HAP-1 (cell line): ENCODE results near the gene PACSIN2.
"Not testable (repeated sequence)": the region's sequence is repeated elsewhere in the genome, so short reads cannot be mapped to it uniquely, and the experiment has no call there.

Experiments used
- DNase-seq, 2 experiments: peaks; one replicate each; pipeline ENCODE4 v3.0.0-alpha.2; 2016 to 2020; ENCODE audit warnings: low spot score in 2 of 2
- H3K27me3 ChIP-seq: fragments of 250-450 bp; sonication (Bioruptor Pico); 2 replicates; pipeline ENCODE4 v1.5.1; 2020; ENCODE audit warnings: low read depth, mild to moderate bottlenecking, moderate library complexity
- H3K36me3 ChIP-seq: fragments of 250-450 bp; sonication (Bioruptor Pico); replicated peaks from 2 replicates; pipeline ENCODE4 v1.5.1; 2020; ENCODE audit warnings: mild to moderate bottlenecking
- H3K4me1 ChIP-seq: fragments of 250-450 bp; sonication (Bioruptor Pico); 2 replicates; pipeline ENCODE4 v1.5.1; 2020; ENCODE audit warnings: mild to moderate bottlenecking
- H3K4me3 ChIP-seq: fragments of 250-450 bp; sonication (Bioruptor Pico); 2 replicates; pipeline ENCODE4 v1.5.1; 2020; ENCODE audit warnings: mild to moderate bottlenecking, moderate library complexity
- H3K9me3 ChIP-seq: fragments of 250-450 bp; sonication (Bioruptor Pico); 2 replicates; pipeline ENCODE4 v1.5.1; 2020; ENCODE audit warnings: mild to moderate bottlenecking, moderate library complexity
- in situ Hi-C: fragments of 300-500 bp; cut with MboI; formaldehyde crosslinking; loops from 3 replicates; pipeline ENCODE4 v1.14.3; 2020; ENCODE audit warnings: low sequenced_read_pairs, inconsistent platforms, mixed read lengths

Gene PACSIN2

DNA sequence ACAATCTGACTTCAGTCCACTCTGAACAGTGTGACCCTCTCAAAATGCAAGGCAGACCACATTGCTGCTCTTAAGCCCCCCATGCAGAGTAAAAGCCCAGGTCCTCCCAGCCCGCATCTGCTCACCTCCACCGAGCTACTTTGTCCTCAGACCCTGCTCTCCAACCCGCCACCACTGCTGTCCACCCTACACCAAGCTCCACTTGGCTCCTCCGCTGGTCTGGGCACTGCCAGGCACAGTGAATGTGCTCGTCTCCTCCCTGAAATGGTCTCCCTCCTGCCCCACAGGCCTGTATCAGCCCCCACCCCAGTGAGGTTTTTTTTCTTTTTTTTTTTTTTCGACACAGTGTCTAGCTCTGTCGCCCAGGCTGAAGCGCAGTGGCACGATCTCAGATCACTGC is 90.5 kb downstream of the PACSIN2 start:
- Histone ChIP-seq H3K36me3 (no peaks in the 10 kb centered on the region), H3K4me1 (no peaks in the 10 kb centered on the region), H3K4me3 (no peak overlapping the region), H3K9me3 (no peaks in the 10 kb centered on the region), H3K27me3 (no peaks in the 10 kb centered on the region)
- no peak for DNase-seq
- in situ Hi-C loops: no loop called here

DNA sequence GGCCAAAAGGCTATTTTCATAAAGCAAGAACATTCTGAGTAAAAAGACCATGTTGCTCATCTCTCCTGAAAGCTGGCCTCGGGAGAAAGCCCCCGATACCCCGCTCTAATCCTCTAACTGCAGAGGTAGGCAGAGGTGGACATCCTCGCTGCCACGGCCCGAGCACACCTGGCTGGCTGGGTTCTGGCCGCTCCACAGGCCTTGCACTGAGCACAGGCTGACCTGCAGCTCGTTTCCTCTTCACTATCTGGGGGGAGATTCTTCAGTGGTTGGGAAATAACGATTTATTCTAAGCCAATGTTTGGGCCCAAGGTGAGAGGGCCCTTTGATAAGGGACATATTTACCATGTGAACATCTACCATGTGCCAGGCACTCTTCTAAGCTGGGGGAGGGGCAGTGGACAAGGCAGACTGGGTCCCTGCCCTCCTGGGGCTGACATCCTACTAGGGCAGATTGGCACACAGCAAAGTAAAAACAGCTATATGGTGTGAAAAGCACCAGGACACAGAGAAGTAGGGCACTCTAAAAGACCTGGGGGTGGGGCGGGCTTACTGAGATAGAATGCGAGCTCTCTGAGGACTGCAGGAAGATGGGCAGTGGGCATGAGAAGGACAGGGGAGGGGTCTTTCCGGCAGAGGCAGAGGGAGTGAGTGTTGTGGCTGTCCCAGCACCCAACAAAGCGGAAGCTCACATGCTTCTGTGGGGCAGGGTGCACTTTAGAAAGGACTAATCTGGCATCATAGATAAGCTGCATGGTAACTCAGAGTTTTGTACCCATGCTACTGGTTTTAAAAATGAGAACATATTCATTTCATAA is 92.4 kb downstream of the PACSIN2 start:
- Histone ChIP-seq H3K4me3 (no peak overlapping the region), H3K4me1 (no peaks in the 10 kb centered on the region), H3K27me3 (no peaks in the 10 kb centered on the region), H3K9me3 (no peaks in the 10 kb centered on the region), H3K36me3 (no peaks in the 10 kb centered on the region)
- DNase-seq: no peak
- in situ Hi-C loops: no loop called here

DNA sequence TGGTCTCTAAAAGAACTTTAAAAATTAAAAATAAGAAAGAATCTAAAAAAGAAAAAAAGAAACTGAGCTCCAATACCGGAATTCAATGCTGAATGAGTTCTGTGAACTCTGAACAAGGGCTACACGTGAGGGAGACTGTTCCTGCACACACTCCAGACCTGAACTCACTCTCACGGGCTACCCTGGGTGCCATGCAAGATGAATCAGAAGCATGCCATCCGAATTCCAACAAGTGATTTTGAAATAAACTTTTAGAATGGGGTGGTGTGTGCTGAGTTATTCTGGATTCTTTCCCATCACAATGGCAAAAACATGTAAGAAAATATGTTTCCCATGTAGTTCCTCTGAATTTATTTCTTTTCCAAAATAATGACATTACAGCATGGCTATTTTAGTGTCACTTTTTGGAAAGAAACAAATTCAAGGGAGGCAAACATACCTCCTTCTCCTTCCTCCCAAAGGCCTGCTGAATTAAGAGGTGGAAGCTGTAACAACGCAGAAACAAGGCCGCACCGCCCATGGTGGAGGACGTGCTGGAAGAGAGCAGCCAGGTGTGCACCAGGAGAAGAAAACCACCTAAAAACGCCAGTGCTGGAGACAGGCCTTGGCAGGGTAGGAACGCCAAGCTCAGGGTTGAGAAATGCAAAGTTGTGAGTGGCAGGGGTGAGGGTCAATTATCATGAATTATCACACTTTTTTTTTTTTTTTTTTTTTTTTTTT is 94.7 kb downstream of the PACSIN2 start:
- no peaks in the 10 kb centered on the region for H3K9me3 ChIP-seq
- H3K36me3 ChIP-seq: no peaks in the 10 kb centered on the region
- in situ Hi-C loops: no loop called here
- H3K4me1 ChIP-seq: no peaks in the 10 kb centered on the region
- no peak for DNase-seq
- no peaks in the 10 kb centered on the region for H3K27me3 ChIP-seq
- H3K4me3 ChIP-seq: no peak overlapping the region

DNA sequence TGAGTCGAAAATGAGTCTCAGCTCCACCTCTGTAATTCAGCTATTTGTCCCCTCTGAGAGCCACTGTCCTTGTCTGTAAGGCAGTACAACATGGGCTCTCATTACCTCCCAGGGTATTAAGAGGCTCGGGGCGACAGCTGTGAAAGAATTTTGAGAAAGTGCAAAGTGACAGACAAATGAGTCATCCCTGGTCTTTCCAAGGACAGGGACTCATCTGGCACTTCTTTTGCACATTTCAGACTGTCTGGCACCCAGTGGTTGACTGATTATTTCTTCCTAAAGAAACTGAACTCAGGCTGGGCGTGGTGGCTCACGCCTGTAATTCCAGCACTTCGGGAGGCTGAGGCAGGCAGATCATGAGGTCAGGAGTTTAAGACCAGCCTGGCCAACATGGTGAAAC is 95.8 kb downstream of the PACSIN2 start:
- DNase-seq: no peak
- H3K4me1 ChIP-seq: no peaks in the 10 kb centered on the region
- in situ Hi-C loops: no loop called here
- H3K9me3 ChIP-seq: no peaks in the 10 kb centered on the region
- H3K36me3 ChIP-seq: no peaks in the 10 kb centered on the region
- H3K4me3 ChIP-seq: no peak overlapping the region
- H3K27me3 ChIP-seq: no peaks in the 10 kb centered on the region

DNA sequence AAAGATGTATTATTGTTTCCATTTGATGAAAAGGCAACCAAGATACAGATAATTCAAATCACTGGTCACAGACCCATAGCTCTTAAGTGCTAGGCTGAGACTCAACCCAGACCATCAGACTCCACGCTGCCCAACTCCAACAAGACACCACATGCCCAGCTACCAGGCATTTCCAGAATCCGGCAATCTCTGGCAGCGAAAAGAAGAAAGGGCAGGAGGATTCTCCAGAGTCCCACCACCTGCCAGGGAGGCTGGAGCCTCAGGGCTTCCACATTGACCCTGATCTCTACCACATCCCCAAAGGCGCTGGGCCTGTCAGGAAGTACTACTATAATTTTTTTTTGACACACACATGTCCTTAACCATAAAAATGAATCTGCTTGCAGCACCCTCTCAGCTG is 96.4 kb downstream of the PACSIN2 start:
- in situ Hi-C loops: no loop called here
- Histone ChIP-seq H3K4me3 (no peak overlapping the region), H3K36me3 (no peaks in the 10 kb centered on the region), H3K27me3 (no peaks in the 10 kb centered on the region), H3K4me1 (no peaks in the 10 kb centered on the region), H3K9me3 (no peaks in the 10 kb centered on the region)
- DNase-seq: no peak

DNA sequence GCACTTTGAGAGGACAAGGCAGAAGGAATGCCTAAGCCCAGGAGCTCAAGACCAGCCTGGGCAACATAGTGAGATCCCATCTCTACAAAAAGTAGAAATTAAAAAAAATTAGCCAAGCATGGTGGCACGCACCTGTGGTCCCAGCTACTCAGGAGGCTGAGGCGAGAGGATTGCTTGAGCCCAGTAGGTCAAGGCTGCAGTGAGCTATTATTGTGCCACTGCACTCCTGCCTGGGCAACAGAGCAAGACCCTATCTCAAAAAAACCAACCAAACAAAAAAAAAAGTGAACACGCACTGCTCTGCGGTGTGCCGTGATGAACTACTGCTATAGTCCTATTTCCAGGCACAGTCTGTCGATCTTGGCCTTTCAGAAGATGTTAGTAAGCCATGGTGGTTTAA is 97.6 kb downstream of the PACSIN2 start:
- DNase-seq, H3K27me3 ChIP-seq, H3K4me3 ChIP-seq, H3K36me3 ChIP-seq, in situ Hi-C loops, H3K9me3 ChIP-seq, H3K4me1 ChIP-seq: not testable (repeated sequence)

DNA sequence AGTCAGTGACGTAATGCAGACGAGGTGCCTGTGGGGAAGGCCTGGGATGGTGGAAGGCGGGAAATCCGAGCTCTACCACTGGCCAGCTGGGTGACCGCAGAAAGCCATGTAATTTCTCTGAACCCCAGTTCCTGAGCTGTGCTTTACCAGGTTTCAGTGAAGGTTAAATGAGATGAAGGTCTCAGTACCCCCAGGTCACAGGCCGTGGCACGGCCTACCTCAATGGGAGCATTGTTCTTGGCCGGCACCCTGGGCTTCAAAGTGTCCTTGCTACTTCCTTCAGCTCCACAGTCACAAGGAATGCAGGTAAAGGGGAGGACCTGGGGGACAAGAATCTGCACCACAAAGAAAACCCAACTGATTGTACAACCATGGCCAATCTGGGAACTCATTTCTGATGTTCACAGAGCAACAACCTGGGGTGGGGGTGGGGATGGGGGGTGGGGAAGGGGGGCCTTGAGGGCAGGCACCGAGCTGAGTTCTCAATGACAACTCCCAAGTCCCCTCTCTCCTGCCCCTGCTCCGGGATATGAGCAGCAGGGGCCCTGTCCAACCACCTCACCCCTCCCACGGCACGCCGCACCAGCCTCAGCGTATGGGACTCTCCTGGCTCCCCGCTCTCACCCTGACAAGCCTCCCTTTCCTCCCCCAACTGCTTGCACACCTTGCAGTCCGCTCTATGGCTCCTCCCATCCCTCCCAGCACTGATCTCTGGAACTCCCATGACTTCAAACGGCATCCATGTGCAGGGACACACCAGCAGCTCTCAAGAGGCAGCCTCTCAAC is 98.8 kb downstream of the PACSIN2 start:
- no peak for DNase-seq
- in situ Hi-C loops: no loop called here
- H3K36me3 ChIP-seq: no peaks in the 10 kb centered on the region
- no peak overlapping the region for H3K4me3 ChIP-seq
- H3K27me3 ChIP-seq: no peaks in the 10 kb centered on the region
- H3K9me3 ChIP-seq: no peaks in the 10 kb centered on the region
- no peaks in the 10 kb centered on the region for H3K4me1 ChIP-seq

DNA sequence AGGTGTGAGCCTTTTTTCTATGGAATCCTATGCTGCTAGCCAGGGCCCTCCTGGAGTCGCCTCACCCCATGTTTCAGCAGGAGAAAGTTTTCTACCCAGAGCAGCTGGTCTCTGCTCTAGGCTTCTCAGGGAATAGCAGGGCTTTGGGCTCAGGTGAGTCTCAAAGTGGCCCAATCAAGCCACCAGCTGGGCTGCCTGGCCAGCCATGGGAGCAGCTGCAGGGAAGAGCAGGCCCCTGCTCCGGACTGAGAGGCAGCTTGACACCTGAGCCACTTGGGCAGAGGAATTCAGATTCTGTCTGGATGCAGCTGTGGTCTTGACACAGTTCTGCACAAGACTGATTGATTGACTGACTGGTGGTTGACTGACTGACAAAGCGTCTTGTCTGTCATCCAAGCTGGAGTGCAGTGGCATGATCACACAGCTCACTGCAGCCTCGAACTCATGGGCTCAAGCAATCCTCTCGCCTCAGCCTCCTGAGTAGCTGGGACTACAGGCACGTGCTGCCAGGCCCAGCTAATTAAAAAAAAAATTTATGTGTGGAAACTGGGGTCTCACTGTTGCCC is 100.4 kb downstream of the PACSIN2 start:
- Histone ChIP-seq H3K4me3 (no peak overlapping the region), H3K36me3 (no peaks in the 10 kb centered on the region; the same call in 1 of the 2 replicates), H3K9me3 (no peaks in the 10 kb centered on the region), H3K4me1 (no peaks in the 10 kb centered on the region), H3K27me3 (no peaks in the 10 kb centered on the region)
- no peak for DNase-seq
- in situ Hi-C loops: no loop called here

DNA sequence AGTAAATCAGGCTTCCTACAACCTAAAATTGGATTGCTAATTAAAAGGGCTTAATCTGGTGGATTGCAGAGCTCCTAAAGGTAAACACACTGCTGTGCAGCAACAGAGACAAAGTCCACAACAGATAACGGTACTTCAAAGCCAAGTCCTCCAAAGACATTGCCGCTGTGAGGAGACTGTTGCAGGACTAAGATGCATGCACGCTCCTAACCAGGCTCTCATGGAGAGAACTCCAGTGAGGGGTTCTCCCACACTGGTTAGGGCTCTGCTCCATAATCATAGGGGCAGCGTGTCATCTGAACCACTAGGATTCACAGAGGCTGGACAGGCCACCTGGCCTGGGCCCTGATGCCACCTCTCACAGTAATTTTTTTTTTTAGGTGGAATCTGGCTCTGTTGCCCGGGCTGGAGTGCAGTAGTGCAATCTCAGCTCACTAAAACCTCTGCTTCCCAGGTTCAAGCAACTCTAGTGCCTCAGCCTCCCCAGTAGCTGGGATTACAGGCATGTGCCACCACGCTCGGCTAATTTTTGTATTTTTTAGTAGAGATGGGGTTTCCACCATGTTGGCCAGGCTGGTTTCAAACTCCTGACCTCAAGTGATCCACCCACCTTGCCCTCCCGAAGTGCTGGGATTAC is 101.0 kb downstream of the PACSIN2 start:
- no peaks in the 10 kb centered on the region for H3K9me3 ChIP-seq
- no peak for DNase-seq
- in situ Hi-C loops: no loop called here
- H3K27me3 ChIP-seq: no peaks in the 10 kb centered on the region
- no peaks in the 10 kb centered on the region; the same call in 1 of the 2 replicates for H3K36me3 ChIP-seq
- H3K4me1 ChIP-seq: no peaks in the 10 kb centered on the region
- no peak overlapping the region for H3K4me3 ChIP-seq

DNA sequence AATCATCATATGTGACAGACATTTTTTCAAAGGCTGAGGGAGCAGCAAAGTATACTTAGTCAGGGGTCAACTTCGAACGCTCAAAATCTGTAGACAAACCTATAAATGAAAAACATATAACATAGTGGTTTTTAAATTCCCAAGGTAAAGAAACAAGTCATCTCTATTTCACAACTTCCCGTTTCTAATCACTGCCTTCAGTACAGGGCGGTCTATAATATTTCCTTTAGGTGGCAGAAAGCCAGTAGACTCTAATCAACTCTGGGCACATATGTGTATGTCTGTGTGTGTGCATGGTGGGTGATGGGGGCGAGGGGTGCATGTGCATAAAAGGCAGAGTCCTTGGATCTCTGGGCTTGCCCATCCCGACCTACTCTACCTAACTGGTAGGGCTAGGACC is 102.9 kb downstream of the PACSIN2 start:
- Histone ChIP-seq H3K9me3 (no peaks in the 10 kb centered on the region), H3K4me3 (no peak overlapping the region), H3K4me1 (no peaks in the 10 kb centered on the region), H3K27me3 (no peaks in the 10 kb centered on the region), H3K36me3 (no peaks in the 10 kb centered on the region; the same call in 1 of the 2 replicates)
- in situ Hi-C loops: no loop called here
- no peak for DNase-seq

DNA sequence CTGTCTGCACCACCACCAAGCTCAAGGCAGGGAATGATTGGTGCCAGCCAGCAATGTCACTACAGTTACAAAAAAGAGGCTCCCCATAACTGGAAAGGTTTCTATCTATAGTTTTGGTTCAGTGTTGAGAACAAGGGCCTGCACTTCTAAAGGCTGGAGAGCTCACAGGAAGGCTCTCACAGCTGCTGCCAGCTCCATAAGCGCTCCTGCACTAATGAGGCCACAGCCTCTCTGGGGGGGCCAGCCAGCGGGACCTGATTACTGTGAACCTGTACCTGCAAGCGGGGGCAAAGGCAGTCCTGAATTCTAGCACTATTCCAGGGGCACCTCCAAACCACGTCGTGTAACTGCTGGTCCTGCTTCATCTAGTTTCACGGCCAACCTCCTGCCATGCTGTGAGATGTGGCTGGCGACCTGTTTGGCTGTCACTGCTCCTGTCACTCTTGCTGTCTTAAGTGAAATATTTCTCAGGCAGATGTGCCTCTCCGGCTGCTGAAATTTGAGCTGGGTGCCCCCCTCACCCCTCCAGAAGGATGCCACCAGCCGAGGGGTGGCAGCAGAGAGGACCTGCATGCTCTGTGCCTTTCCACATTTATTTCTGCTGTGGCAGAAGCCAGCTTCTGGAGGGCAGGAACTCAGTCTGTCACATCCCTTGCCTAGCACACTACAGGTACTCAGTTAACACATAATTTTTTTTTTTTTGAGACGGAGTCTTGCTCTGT is 104.6 kb downstream of the PACSIN2 start:
- no peaks in the 10 kb centered on the region; the same call in 1 of the 2 replicates for H3K36me3 ChIP-seq
- in situ Hi-C loops: no loop called here
- DNase-seq: no peak

DNA sequence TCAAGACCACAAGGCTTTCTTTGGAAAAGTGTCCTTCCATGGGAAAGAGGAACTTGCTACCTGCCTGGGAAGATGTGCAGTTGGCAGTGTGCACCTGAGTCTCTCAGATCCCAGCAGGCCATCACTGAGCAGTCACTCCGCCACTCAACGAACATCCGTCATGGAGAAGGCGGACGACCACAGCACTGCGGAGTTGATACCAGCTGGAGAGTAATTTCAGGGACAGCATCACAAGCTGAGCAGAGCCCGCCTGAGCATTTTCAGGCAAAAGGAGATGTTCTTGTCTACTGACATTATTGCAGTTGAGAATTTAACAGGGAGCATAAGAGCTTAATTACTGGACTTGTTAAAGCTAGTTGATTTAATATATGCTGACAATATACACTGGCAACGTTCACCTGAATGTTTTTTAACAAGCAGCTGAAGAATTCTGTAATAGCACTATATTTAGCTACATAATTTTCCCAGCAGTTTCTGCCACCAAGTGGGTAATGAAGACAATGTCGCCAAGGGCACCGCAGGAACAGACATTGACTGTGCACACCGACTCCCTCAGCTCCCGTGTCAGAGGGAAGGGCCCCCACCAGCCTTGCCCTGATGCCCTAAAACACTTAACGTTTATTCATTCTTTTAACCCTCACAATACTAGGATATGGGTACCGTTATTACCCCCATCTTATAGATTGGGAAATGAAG is 105.4 kb downstream of the PACSIN2 start:
- no peak for DNase-seq
- no peaks in the 10 kb centered on the region for H3K27me3 ChIP-seq
- no peaks in the 10 kb centered on the region; the same call in 1 of the 2 replicates for H3K36me3 ChIP-seq
- no peaks in the 10 kb centered on the region for H3K4me1 ChIP-seq
- in situ Hi-C loops: no loop called here
- no peaks in the 10 kb centered on the region for H3K9me3 ChIP-seq
- H3K4me3 ChIP-seq: no peak overlapping the region

More for the DNA sequence above, 104.6 kb downstream of the PACSIN2 start:
- H3K27me3 ChIP-seq: no peaks in the 10 kb centered on the region
- no peaks in the 10 kb centered on the region for H3K4me1 ChIP-seq
- H3K4me3 ChIP-seq: no peak overlapping the region
- no peaks in the 10 kb centered on the region for H3K9me3 ChIP-seq
